ENCODE results near the gene UNC93A. TPM values are rescaled to one million over a fixed set of nuclear protein-coding genes. Genes with fewer than 3 reads are reported as not detected.
"Not testable (repeated sequence)": the region's sequence is repeated elsewhere in the genome, so short reads cannot be mapped to it uniquely, and the experiment has no call there.

UNC93A gene
- total RNA-seq, 1 experiment from 2014 or later: not detected

GRCh38 chr6:167309355-167310192 lies 18.5 kb downstream of the UNC93A start:
- DNase-seq (ENCODE audit: low spot score): not testable (repeated sequence)

- no peak for DNase-seq (ENCODE audit: low spot score)
Measured at GRCh38 chr6:167311286-167311685, 20.2 kb downstream of the UNC93A start.

GRCh38 chr6:167311691-167312090 lies 20.6 kb downstream of the UNC93A start:
- not testable (repeated sequence) for DNase-seq (ENCODE audit: low spot score)

GRCh38 chr6:167314180-167314821 lies 23.2 kb downstream of the UNC93A start:
- no peak for DNase-seq (ENCODE audit: low spot score)

GRCh38 chr6:167317172-167317571 lies 26.1 kb downstream of the UNC93A start:
- no peak for DNase-seq (ENCODE audit: low spot score)

- not testable (repeated sequence) for DNase-seq (ENCODE audit: low spot score)
Measured at GRCh38 chr6:167318354-167318753, 27.2 kb downstream of the UNC93A start.

- DNase-seq (ENCODE audit: low spot score): not testable (repeated sequence)
Measured at GRCh38 chr6:167318856-167319255, 27.7 kb downstream of the UNC93A start.

- not testable (repeated sequence) for DNase-seq (ENCODE audit: low spot score)
Measured at GRCh38 chr6:167319856-167320753, 29.0 kb downstream of the UNC93A start.

GRCh38 chr6:167320754-167321056 lies 29.6 kb downstream of the UNC93A start:
- DNase-seq (ENCODE audit: low spot score): not testable (repeated sequence)

- not testable (repeated sequence) for DNase-seq (ENCODE audit: low spot score)
Measured at GRCh38 chr6:167321185-167321584, 30.1 kb downstream of the UNC93A start.

GRCh38 chr6:167323111-167323510 lies 32.0 kb downstream of the UNC93A start:
- no peak for DNase-seq (ENCODE audit: low spot score)

- no peak for DNase-seq (ENCODE audit: low spot score)
Measured at GRCh38 chr6:167324111-167324510, 33.0 kb downstream of the UNC93A start.

GRCh38 chr6:167325766-167326165 lies 34.7 kb downstream of the UNC93A start:
- DNase-seq (ENCODE audit: low spot score): no peak

GRCh38 chr6:167327391-167327790 lies 36.3 kb downstream of the UNC93A start:
- no peak for DNase-seq (ENCODE audit: low spot score)

GRCh38 chr6:167328086-167328485 lies 37.0 kb downstream of the UNC93A start:
- DNase-seq (ENCODE audit: low spot score): no peak

- DNase-seq (ENCODE audit: low spot score): no peak
Measured at GRCh38 chr6:167329014-167329413, 37.9 kb downstream of the UNC93A start.

- DNase-seq (ENCODE audit: low spot score): no peak
Measured at GRCh38 chr6:167330750-167331149, 39.6 kb downstream of the UNC93A start.

- DNase-seq (ENCODE audit: low spot score): no peak
Measured at GRCh38 chr6:167331565-167331964, 40.5 kb downstream of the UNC93A start.

GRCh38 chr6:167336844-167337630 lies 45.9 kb downstream of the UNC93A start:
- DNase-seq (ENCODE audit: low spot score): no peak

- no peak for DNase-seq (ENCODE audit: low spot score)
Measured at GRCh38 chr6:167337675-167338449, 46.7 kb downstream of the UNC93A start.
